KG1 (cell line): ENCODE data around the gene PRRT4.

ENCODE experiments used
- DNase-seq: peaks from one replicate; lab custom pipeline; 2025; lab: John Stamatoyannopoulos, UW

PRRT4 gene

GRCh38 chr7:128373606-128374005 is 12.1 kb upstream of the PRRT4 start:
- no peak for DNase-seq

- DNase-seq, result no peak
These were observed 9.0 kb upstream of the PRRT4 start for GRCh38 chr7:128370491-128370890.

DNA sequence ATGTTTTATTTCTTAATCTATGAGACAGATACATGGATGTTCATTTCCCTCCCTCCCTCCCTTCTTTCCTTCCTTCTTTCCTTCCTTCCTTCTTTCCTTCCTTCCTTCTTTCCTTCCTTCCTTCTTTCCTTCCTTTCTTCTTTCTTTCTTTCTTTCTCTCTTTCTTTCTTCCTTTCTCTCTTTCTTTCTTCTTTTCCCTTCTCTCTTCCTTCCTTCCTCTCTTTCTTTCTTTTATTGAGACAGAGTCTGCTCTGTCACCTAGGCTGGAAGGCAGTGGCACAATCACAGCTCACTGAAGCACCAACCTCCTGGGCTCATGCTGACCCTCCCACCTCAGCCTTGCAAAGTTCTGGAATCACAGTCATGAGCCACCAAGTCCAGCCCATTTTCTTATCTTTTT is 5.5 kb upstream of the PRRT4 start:
- DNase-seq, result no peak

DNA sequence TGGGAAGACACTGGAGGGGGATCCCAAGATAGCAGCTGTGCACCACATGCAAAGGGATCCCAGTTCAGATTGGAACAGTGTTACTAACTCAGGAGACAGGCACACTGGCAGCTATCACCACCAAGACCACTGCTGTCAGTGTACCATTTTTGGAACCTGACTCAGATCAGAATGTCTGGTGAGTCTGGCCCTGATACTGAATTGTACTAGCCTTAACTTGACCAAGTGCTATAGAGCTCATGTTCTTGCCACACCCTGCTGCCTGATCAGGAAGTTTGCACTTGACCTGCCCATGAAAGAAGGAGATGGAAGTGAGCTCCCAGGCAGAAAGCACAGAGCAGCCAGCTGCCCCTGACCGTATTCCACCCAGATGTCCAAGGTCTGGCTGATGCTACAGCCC is 4.8 kb upstream of the PRRT4 start:
- DNase-seq, result no peak

DNA sequence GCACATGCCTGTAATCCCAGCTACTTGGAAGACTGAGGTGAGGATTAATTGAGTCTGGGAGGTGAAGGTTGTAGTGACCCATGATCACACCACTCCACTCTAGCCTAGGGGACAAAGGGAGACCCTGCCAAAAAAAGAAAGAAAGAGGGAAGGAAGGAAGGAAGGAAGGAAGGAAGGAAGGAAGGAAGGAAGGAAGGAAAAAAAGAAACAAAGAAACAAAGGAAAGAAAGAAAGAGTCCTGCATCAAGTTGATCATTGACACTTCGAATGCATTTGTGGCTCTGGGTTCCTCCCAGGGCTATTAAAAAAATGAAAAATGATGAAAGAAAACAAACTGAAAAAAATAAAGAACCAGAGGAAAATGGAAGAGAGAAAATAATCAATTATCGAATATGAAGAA is 3.9 kb upstream of the PRRT4 start:
- no peak for DNase-seq

DNA sequence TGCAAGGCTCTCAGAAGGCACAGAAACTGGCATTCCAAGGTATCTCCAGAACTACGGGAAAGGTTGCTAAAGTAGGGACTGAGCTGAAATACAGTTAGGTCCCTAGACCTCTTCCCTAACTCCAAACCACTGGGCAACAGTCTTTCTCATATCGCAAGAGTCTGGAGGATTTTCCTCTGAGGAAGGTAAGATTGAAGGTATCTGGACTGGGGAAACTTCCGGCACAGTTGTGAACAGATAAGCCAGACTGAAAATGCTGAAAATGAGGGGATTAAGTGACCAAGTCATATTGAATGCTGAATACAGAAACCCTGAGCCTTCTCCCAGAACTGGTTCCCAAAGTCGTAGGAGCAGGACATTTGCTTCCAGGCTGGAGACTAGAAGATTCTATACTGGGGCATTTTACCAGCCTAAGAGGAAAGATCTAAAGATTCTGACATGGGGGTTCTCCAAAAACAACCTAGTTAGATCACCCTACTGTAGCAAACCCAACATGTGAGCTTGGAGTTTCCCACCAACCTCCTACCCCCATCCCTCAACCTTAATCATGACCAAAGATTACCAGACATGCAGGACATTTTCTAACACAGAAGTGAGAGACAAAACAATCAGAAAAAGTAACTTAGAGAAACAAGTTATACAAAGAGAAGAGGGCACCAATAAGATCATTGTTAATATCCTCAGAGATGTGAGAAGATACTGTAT is 2.8 kb upstream of the PRRT4 start:
- DNase-seq, result no peak

GRCh38 chr7:128363261-128363721 is 1.8 kb upstream of the PRRT4 start:
- no peak for DNase-seq

GRCh38 chr7:128362670-128363069 is 1.2 kb upstream of the PRRT4 start:
- DNase-seq, result no peak

- no peak for DNase-seq
These were observed 1.2 kb downstream of the PRRT4 start for GRCh38 chr7:128360359-128360678.

DNA sequence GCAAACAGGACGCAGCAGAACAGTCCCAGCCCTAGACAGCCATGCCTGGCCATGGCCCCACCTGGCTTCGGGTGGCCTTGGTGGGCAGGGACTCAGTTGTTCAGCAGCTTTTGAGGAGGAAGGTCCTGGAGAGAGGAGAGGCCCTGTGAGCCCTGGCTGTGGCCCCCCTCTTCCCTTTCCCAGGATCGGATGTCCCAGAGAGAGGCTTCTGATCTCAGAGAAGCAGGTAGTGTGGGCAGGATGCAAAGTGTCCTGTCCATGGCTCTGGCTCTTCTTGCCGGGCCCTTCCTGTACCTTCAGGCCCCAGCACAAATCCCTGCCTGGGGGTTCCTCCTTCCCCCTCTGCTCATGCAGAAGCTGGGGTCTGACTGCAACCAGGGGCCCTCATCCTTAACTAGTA is 1.6 kb downstream of the PRRT4 start:
- DNase-seq, result no peak

DNA sequence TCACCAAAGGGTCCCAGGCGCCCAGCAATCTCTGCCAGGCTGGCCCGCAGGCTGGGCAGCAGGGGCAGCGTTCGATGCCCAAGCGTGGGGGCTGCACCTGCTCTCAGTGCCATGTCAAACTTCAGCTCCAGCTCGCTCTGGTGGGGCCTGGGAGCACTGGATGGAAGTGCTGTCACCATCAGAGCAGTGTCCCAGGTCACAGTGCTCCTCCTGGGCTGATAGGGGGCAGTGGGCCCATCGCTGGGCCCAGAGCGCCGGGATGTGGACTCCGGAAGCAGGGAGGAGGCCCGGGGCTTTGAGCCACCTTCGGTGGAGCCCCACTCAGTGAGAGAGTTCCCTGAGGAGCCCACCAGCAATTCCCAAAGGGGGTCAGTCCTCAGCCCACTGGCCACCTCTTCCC is 2.2 kb downstream of the PRRT4 start:
- no peak for DNase-seq

GRCh38 chr7:128358233-128358632 is 3.3 kb downstream of the PRRT4 start:
- DNase-seq, result no peak

DNA sequence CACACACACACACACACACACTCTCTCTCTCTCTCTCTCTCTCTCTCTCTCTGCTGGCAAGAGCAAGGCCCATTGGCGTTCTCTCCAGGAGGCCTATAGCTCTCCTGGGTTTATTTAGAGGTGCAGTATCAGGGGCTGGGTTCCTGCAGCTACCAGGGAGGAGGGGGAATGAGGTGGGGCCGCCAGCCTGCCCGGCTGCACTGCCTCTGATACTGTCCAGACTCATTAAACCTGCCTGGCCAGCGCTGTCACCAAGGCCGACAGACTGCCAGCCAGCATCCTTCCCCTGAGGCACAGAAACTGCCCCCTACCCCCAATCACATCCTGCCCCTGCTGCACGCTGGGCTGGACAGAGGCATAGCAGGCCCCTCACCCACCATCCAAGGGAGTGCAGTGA is 4.3 kb downstream of the PRRT4 start:
- no peak for DNase-seq

- no peak for DNase-seq
These were observed 4.8 kb downstream of the PRRT4 start for GRCh38 chr7:128356546-128357216.

DNA sequence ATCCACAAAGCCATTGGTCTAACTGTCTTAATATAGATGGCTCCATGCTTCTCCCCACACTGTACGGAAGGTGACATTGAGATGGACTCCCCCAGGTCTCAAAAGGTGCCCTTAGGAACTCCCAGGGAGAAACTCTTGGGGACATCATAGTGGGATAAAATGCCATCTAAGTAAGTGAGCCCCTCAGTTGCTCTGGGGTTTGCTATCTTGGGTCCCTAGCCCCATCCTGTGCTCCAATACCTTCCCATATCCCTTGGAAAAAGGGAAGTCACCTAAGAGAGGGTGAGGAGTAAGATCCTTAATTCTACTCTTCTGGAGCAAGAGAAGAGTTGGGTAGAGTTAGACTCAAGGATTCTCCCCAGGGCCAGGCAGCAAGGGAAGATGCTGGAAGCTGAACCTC is 7.9 kb downstream of the PRRT4 start:
- DNase-seq, result no peak

DNA sequence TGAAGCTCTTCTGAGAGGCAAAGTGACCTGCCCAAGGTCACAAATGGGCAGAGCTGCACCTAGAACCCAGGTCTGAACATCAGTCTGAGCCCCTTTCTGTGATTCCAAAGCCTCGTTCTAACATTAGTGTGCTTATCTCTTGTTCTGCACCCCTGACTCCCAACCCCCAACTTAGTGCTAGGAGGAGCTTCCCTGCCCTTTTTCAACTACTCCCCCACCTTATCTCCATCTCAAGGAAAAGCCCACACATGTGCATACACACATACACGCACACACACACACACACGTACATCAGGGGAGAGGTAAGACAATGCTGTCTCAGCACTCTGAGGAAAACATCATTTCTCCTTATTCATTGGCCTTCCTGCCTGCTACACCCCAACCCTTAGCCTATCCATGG is 8.3 kb downstream of the PRRT4 start:
- no peak for DNase-seq

DNA sequence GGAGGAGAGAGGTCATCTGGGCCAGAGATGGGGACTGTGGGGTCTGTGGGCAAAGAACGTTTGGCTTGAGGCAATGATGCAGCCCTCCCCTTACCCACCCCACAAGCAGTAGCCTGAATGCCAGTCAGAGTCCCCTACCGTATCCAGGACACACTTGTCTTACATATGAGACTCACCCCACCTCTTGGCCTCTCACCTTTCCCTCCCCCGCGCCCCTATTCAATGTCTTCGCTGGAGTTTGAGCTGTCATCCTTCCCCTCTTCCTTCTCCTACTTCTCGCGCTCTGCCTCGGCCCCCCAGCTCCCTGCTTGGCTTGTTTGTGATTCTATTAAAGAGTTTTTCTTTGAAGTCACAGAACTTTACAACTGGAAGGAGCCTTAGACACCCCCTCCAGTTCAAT is 8.9 kb downstream of the PRRT4 start:
- DNase-seq, result no peak

DNA sequence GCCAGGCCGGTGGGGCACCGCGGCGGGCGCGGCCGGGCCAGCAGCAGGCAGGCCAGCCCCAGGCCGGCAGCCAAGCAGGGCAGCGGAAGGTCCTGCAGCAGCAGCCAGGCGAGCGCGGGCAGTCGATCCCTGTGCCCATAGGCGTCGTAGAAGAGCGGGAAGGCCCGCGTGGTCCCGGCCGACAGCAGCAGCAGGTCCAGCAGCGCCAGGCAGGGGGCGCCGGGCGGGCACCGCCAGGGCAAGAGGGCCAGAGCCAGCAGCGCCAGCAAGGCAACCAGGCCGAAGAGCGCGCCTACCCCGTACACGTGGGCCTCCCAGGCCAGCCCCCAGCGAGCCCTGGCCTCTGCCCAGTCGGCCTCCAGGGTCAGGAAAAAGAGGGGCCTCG is 9.3 kb downstream of the PRRT4 start:
- no peak for DNase-seq

DNA sequence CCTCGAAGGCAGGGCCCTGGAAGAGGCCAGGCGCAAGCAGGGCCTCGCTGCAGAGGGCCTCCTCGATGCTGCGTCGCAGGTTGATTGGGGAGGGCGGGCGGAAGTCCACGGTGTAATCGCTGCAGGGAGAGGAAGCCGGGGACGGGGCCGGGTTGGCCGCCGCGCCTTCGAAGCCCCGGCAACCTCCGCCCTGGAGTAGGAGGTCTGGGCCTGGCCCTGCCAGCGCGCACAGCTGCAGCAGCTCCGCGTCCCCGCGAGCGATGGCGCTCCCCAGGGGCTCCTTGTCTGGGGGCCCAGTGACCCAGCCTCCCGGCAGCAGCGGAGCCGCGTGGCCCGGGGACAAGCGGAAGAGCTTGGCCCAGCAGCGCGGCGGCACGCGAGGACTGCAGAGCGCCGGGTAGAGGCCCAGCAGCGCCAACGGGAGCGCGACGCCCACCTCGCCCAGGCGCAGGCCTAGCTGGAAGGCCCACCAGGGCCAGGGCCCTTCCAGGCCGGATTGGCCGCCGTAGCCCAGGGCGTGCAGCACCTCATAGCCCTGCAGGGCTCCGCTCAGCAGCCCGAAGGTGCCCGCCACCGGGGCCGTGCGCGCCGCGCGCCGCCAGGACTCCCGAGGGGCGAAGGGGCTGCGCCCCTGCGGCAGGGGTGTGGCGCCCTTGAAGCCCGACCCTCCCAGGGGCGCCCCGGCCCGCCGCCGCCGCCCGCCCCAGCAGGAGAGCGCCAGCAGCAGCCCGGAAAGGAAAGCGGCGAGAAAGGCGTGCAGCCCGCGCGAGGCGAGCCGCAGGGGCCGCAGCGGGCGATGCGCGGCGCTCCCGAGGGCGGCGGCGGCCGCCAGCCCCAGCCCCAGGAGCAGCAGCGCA is 10.0 kb downstream of the PRRT4 start:
- no peak for DNase-seq

DNA sequence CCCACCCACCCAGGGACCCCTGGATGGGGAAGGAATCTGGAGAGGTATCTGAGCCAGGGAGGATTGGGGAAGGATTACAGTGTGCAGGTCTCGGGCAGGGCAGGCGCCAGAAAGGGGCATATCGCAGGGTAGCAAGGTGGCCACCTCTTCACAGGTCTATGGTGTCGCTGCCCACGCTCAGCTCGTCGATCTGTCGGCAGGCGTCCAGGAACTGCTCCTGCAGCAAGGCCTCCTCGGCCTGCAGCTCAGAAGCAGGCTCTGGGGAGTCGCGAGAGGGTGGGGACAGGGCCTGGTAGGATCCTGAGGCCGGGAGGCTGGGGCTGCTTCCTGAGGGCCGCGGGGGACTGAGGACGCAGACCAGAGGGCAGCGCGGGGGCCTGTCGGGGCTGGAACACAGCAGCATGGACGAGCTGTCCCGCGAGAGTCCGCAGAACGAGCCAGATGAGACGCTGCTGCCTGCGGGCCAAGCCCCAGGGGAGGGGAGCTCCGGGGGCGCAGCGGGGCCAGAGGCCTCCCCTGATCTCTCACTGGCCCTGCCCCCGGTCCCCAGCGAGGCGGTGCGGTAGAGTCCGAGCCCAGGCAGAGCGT is 10.7 kb downstream of the PRRT4 start:
- DNase-seq, result no peak

DNA sequence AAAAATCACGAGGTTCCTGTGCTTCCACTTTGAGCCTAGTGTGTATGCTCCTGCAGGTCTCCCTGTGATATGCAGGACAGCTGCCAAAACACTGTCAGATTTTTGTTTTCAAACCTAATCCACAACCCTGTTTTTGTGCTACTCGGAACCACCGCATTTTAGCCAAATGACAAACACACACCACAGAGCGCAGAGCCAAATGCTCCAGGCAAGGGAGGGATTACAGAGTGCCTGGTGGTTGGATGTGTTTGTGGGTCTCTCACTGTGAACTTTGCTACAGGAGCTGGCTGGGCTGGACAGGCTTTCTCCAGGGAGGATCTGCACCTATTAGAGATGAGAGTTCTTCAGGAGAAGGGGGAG is 12.0 kb downstream of the PRRT4 start:
- no peak for DNase-seq

GRCh38 chr7:128347647-128348097 is 13.8 kb downstream of the PRRT4 start:
- no peak for DNase-seq

GRCh38 chr7:128344431-128344774 is 17.1 kb downstream of the PRRT4 start:
- no peak for DNase-seq
